ENCODE results near the gene CRACDL. TPM values are rescaled to one million over a fixed set of nuclear protein-coding genes. Genes with fewer than 3 reads are reported as not detected.

CRACDL gene
- polyA plus RNA-seq, 1 donor (not counting 4 experiments of a cell fraction or from before 2014, with no cell fraction given): 1.6 TPM

DNA sequence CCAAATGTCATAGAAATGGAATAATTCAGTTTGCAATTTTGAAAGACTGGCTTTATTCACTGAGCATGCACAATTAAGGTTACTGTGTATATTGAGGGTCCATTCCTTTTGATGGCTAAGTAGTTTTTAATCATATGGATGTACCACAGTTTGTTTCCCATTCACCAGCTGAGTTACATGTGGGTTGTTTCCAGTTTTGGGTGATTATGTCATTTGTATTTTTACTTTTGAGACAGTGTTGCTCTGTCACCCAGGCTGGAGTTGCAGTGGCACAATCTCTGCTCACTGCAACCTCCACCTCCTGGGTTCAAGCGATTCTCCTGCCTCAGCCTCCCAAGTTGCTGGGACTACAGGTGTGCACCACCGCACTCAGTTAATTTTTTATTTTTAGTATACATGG lies 124.3 kb downstream of the CRACDL start:
- Histone ChIP-seq H3K27me3 (ENCODE audit: control insufficient read depth, extremely low read depth, insufficient read depth, low read length) (no peaks in the 10 kb centered on the region), H3K36me3 (ENCODE audit: control insufficient read depth in 2 of 2, extremely low read depth in 1 of 2, insufficient read depth in 2 of 2, low read length in 2 of 2) (peaks cover 0 to 2% of the 10 kb centered on the region in 2 experiments), H3K4me2 (ENCODE audit: control insufficient read depth, extremely low read depth, insufficient read depth, low read depth, low read length) (no peak overlapping the region), H3K79me2 (ENCODE audit: control insufficient read depth, insufficient read depth, low read length) (no peaks in the 10 kb centered on the region), H3K9me3 (ENCODE audit: control insufficient read depth, low read depth, low read length) (no peaks in the 10 kb centered on the region), H2AFZ (ENCODE audit: control insufficient read depth, low read length) (no peak overlapping the region), H3K4me1 (ENCODE audit: control insufficient read depth, extremely low read depth, insufficient read depth, low read length) (no peaks in the 10 kb centered on the region), H3K4me3 (ENCODE audit: control insufficient read depth in 2 of 3, extremely low read depth in 1 of 3, insufficient read depth in 2 of 3, low read depth in 1 of 3, low read length in 3 of 3) (no peak overlapping the region), H3K9me1 (ENCODE audit: control insufficient read depth, extremely low read depth, insufficient read depth, low read length) (no peaks in the 10 kb centered on the region), H3K27ac (ENCODE audit: control insufficient read depth, insufficient read depth, low read length) (no peak overlapping the region), H4K20me1 (ENCODE audit: control insufficient read depth, extremely low read depth, insufficient read depth, low read length) (no peaks in the 10 kb centered on the region), H3K9ac (ENCODE audit: control insufficient read depth, extremely low read depth, insufficient read depth, low read length) (no peak overlapping the region)
- dilution Hi-C loops (cut with MboI; ENCODE audit: extremely low pct_ligation_motif_present, low sequenced_read_pairs): no loop called here
- TF ChIP-seq EZH2 (IDR thresholded peaks at IDR 0.05; ENCODE audit: low read length): no peak
- TF ChIP-seq, protein P1, sequence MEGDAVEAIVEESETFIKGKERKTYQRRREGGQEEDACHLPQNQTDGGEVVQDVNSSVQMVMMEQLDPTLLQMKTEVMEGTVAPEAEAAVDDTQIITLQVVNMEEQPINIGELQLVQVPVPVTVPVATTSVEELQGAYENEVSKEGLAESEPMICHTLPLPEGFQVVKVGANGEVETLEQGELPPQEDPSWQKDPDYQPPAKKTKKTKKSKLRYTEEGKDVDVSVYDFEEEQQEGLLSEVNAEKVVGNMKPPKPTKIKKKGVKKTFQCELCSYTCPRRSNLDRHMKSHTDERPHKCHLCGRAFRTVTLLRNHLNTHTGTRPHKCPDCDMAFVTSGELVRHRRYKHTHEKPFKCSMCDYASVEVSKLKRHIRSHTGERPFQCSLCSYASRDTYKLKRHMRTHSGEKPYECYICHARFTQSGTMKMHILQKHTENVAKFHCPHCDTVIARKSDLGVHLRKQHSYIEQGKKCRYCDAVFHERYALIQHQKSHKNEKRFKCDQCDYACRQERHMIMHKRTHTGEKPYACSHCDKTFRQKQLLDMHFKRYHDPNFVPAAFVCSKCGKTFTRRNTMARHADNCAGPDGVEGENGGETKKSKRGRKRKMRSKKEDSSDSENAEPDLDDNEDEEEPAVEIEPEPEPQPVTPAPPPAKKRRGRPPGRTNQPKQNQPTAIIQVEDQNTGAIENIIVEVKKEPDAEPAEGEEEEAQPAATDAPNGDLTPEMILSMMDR (optimal IDR thresholded peaks at IDR 0.05 in 1 of 3, IDR thresholded peaks at IDR 0.05 in 1 of 3, conservative IDR thresholded peaks at IDR 0.05 in 1 of 3; ENCODE audit: extremely low read depth in 1 of 3, insufficient read depth in 2 of 3, low read length in 3 of 3): no peak
- FAIRE-seq: no peak
- no peak for DNase-seq (ENCODE audit: low read depth, low spot score)

DNA sequence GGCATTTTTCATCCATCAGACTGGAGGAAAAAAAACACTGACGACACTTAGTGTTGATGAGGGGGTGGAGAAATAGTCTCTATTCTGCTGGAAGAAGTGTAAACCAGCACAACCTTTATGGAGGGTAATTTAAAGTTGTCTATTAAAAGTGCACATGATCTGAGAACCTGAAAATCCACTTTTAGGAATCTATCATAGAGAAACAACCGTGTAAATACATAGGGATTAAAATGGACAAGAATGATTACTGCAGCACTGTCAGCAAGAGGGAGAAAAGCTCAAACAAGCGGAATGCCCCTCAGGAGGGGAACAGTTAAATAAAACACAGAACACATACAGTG lies 125.5 kb downstream of the CRACDL start:
- no peak overlapping the region for H2AFZ ChIP-seq (ENCODE audit: control insufficient read depth, low read length)
- TF ChIP-seq, protein P1 (optimal IDR thresholded peaks at IDR 0.05 in 1 of 3, IDR thresholded peaks at IDR 0.05 in 1 of 3, conservative IDR thresholded peaks at IDR 0.05 in 1 of 3; ENCODE audit: extremely low read depth in 1 of 3, insufficient read depth in 2 of 3, low read length in 3 of 3): no peak
- no peak for TF ChIP-seq EZH2 (IDR thresholded peaks at IDR 0.05; ENCODE audit: low read length)
- FAIRE-seq (no peak), DNase-seq (ENCODE audit: low read depth, low spot score) (no peak)
- no peak overlapping the region for H3K27ac ChIP-seq (ENCODE audit: control insufficient read depth, insufficient read depth, low read length)
- no peak overlapping the region for H3K4me2 ChIP-seq (ENCODE audit: control insufficient read depth, extremely low read depth, insufficient read depth, low read depth, low read length)
- peaks cover 0 to 2% of the 10 kb centered on the region in 2 experiments for H3K36me3 ChIP-seq (ENCODE audit: control insufficient read depth in 2 of 2, extremely low read depth in 1 of 2, insufficient read depth in 2 of 2, low read length in 2 of 2)
- no peak overlapping the region for H3K9ac ChIP-seq (ENCODE audit: control insufficient read depth, extremely low read depth, insufficient read depth, low read length)
- no peaks in the 10 kb centered on the region for H3K9me1 ChIP-seq (ENCODE audit: control insufficient read depth, extremely low read depth, insufficient read depth, low read length)
- no peaks in the 10 kb centered on the region for H3K9me3 ChIP-seq (ENCODE audit: control insufficient read depth, low read depth, low read length)
- no peaks in the 10 kb centered on the region for H4K20me1 ChIP-seq (ENCODE audit: control insufficient read depth, extremely low read depth, insufficient read depth, low read length)
- H3K27me3 ChIP-seq (ENCODE audit: control insufficient read depth, extremely low read depth, insufficient read depth, low read length): no peaks in the 10 kb centered on the region
- H3K4me1 ChIP-seq (ENCODE audit: control insufficient read depth, extremely low read depth, insufficient read depth, low read length): peaks cover 10% of the 10 kb centered on the region
- H3K79me2 ChIP-seq (ENCODE audit: control insufficient read depth, insufficient read depth, low read length): no peaks in the 10 kb centered on the region
- no peak overlapping the region for H3K4me3 ChIP-seq (ENCODE audit: control insufficient read depth in 2 of 3, extremely low read depth in 1 of 3, insufficient read depth in 2 of 3, low read depth in 1 of 3, low read length in 3 of 3)
- dilution Hi-C loops (cut with MboI; ENCODE audit: extremely low pct_ligation_motif_present, low sequenced_read_pairs): no loop called here

All from keratinocyte (primary cell).